Keratinocyte (primary cell): Measurements from ENCODE around the gene COL20A1. TPM values are rescaled to one million over a fixed set of nuclear protein-coding genes. Genes with fewer than 3 reads are reported as not detected.

Source experiments
- DNase-seq: peaks from one replicate; pipeline ENCODE4 v3.0.0-alpha.2; 2011; ENCODE audit warnings: low read depth, missing footprints, low spot score
- FAIRE-seq: peaks from 2 replicates; lab custom pipeline; 2011; peaks lifted over from hg19 to GRCh38; lab: Jason Lieb, UNC
- H2AFZ ChIP-seq: 2 replicates; pipeline ENCODE4 v1.6.0; 2012; ENCODE audit warnings: low read length, control low read depth, inconsistent platforms; ENCODE audit not compliant: control insufficient read depth
- H3K27ac ChIP-seq: 2 replicates; pipeline ENCODE4 v1.5.1; 2011; ENCODE audit warnings: low read length; ENCODE audit not compliant: control insufficient read depth, insufficient read depth
- H3K27me3 ChIP-seq: 3 replicates; pipeline ENCODE4 v1.6.0; 2011; ENCODE audit warnings: low read length; ENCODE audit not compliant: control insufficient read depth, insufficient read depth; ENCODE audit errors: extremely low read depth
- H3K36me3 ChIP-seq, 2 experiments: 2 replicates in 1 of 2; 3 replicates in 1 of 2; pipeline ENCODE4 v1.5.1; 2011; ENCODE audit warnings: low read length in 2 of 2, mild to moderate bottlenecking in 1 of 2; ENCODE audit not compliant: control insufficient read depth in 2 of 2, insufficient read depth in 2 of 2; ENCODE audit errors: extremely low read depth in 1 of 2
- H3K4me1 ChIP-seq: 3 replicates; pipeline ENCODE4 v1.5.1; 2011; ENCODE audit warnings: low read length; ENCODE audit not compliant: control insufficient read depth, insufficient read depth; ENCODE audit errors: extremely low read depth
- H3K4me2 ChIP-seq: 3 replicates; pipeline ENCODE4 v1.6.0; 2011; ENCODE audit warnings: low read depth, low read length; ENCODE audit not compliant: control insufficient read depth, insufficient read depth; ENCODE audit errors: extremely low read depth
- H3K4me3 ChIP-seq, 3 experiments: fragments of 200-600 bp in 1 of 3; sonication (generic) in 1 of 3; 2 replicates in 2 of 3; 3 replicates in 1 of 3; pipeline ENCODE4 v1.5.1; 2011 to 2016; ENCODE audit warnings: low read length in 3 of 3, mild to moderate bottlenecking in 3 of 3, control low read depth in 2 of 3, inconsistent platforms in 1 of 3, low read depth in 1 of 3, mixed read lengths in 1 of 3, mixed run types in 1 of 3, moderate library complexity in 1 of 3; ENCODE audit not compliant: control insufficient read depth in 2 of 3, insufficient read depth in 2 of 3; ENCODE audit errors: extremely low read depth in 1 of 3
- H3K79me2 ChIP-seq: 2 replicates; pipeline ENCODE4 v1.6.0; 2012; ENCODE audit warnings: low read length; ENCODE audit not compliant: control insufficient read depth, insufficient read depth
- H3K9ac ChIP-seq: 3 replicates; pipeline ENCODE4 v1.6.0; 2011; ENCODE audit warnings: low read length; ENCODE audit not compliant: control insufficient read depth, insufficient read depth; ENCODE audit errors: extremely low read depth
- H3K9me1 ChIP-seq: 3 replicates; pipeline ENCODE4 v1.6.0; 2011; ENCODE audit warnings: low read length; ENCODE audit not compliant: control insufficient read depth, insufficient read depth; ENCODE audit errors: extremely low read depth
- H3K9me3 ChIP-seq: 2 replicates; pipeline ENCODE4 v1.5.1; 2012; ENCODE audit warnings: low read depth, low read length; ENCODE audit not compliant: control insufficient read depth
- H4K20me1 ChIP-seq: 3 replicates; pipeline ENCODE4 v1.6.0; 2011; ENCODE audit warnings: low read length; ENCODE audit not compliant: control insufficient read depth, insufficient read depth; ENCODE audit errors: extremely low read depth
- EZH2 ChIP-seq: IDR thresholded peaks from one replicate; pipeline ENCODE4 v1.6.1; 2012; ENCODE audit warnings: inconsistent platforms, mild to moderate bottlenecking, low read length, moderate library complexity
- dilution Hi-C: fragments of 300-500 bp; cut with MboI; formaldehyde crosslinking; loops from one replicate; pipeline ENCODE4 v1.7.0; 2020; ENCODE audit warnings: low sequenced_read_pairs; ENCODE audit not compliant: extremely low pct_ligation_motif_present
- polyA plus RNA-seq, 5 experiments: library from polyadenylated mRNA; depleted of rRNA in 3 of 5; stranded (reverse) in 3 of 5; stranded (forward) in 1 of 5; unstranded in 1 of 5; fragments of >200 nt; gene quantifications; 1 replicate in 1 of 5; 2 replicates in 3 of 5; 3 replicates in 1 of 5; pipeline versions ENCODE4 v1.2.1 to v1.2.3, GENCODE V29; 2011 to 2012; ENCODE audit warnings: missing spikeins in 2 of 5, low read depth in 1 of 5, low replicate concordance in 1 of 5
- TF ChIP-seq, protein P1 (sequence below), 3 experiments: IDR thresholded peaks in 1 of 3; conservative IDR thresholded peaks in 1 of 3; optimal IDR thresholded peaks in 1 of 3; 2 replicates in 2 of 3; 3 replicates in 1 of 3; pipeline versions ENCODE3 to v1.5.1; 2011; ENCODE audit warnings: low read length in 3 of 3, mild to moderate bottlenecking in 3 of 3, moderate library complexity in 2 of 3, control low read depth in 1 of 3, inconsistent platforms in 1 of 3; ENCODE audit not compliant: insufficient read depth in 2 of 3; ENCODE audit errors: extremely low read depth in 1 of 3

The COL20A1 gene
- polyA plus RNA-seq, 1 donor (not counting 4 experiments of a cell fraction or from before 2014, with no cell fraction given) = not detected

DNA sequence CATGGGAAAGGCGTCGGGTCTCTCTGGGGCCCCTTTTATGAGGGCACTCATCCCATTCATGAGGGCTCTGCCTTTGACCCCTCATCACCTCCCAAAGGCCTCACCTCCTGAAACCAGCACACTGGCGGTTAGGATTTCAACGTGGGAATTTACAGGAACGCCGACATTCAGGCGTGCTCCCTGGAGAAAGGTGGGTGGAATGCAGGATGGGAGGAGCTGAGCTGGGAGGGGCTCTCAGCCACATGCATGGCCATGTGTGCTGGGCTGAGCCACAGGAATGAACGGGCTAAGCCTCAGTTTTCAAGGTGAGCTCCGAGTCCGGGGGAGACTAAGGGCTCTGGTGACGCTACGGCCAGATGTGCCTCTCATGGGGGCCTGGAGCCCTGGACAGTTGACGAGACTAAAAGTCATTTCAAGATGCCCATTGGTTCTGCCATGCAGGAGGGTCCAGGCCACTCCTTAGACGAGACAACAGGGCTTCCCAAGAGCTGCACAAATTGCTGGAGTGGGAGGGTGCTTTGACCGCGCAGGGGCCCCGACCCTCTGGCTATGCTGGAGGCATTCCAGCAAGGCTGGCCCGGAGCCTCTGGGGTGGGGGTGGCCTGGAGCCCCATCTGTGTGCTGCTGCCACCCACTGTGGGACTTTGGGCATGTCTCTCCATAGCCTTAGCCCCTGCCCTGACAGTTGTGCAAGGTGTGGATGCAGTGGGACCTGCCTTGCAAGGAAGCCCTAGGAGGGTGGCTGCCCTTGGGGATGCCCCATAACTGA lies 24.1 kb upstream of the COL20A1 start:
- H2AFZ ChIP-seq = no peak overlapping the region
- H3K79me2 ChIP-seq = peaks cover 12% of the 10 kb centered on the region
- no peaks in the 10 kb centered on the region for H3K9me3 ChIP-seq
- TF ChIP-seq EZH2 = no peak
- TF ChIP-seq, protein P1, sequence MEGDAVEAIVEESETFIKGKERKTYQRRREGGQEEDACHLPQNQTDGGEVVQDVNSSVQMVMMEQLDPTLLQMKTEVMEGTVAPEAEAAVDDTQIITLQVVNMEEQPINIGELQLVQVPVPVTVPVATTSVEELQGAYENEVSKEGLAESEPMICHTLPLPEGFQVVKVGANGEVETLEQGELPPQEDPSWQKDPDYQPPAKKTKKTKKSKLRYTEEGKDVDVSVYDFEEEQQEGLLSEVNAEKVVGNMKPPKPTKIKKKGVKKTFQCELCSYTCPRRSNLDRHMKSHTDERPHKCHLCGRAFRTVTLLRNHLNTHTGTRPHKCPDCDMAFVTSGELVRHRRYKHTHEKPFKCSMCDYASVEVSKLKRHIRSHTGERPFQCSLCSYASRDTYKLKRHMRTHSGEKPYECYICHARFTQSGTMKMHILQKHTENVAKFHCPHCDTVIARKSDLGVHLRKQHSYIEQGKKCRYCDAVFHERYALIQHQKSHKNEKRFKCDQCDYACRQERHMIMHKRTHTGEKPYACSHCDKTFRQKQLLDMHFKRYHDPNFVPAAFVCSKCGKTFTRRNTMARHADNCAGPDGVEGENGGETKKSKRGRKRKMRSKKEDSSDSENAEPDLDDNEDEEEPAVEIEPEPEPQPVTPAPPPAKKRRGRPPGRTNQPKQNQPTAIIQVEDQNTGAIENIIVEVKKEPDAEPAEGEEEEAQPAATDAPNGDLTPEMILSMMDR (optimal IDR thresholded peaks at IDR 0.05 in 1 of 3, IDR thresholded peaks at IDR 0.05 in 1 of 3, conservative IDR thresholded peaks at IDR 0.05 in 1 of 3; ENCODE audit: extremely low read depth in 1 of 3, insufficient read depth in 2 of 3, low read length in 3 of 3) = no peak
- dilution Hi-C loops = no loop called here
- no peaks in the 10 kb centered on the region for H3K36me3 ChIP-seq
- peaks cover 18% of the 10 kb centered on the region for H3K4me1 ChIP-seq
- H3K4me2 ChIP-seq = peak overlapping the region; percentile 52
- peaks cover 7% of the 10 kb centered on the region for H3K27me3 ChIP-seq
- no peak overlapping the region for H3K9ac ChIP-seq
- no peak overlapping the region for H3K27ac ChIP-seq
- H4K20me1 ChIP-seq = no peaks in the 10 kb centered on the region
- no peaks in the 10 kb centered on the region for H3K9me1 ChIP-seq
- peak; percentile 68 for FAIRE-seq
- H3K4me3 ChIP-seq = no peak overlapping the region
- DNase-seq = no peak

DNA sequence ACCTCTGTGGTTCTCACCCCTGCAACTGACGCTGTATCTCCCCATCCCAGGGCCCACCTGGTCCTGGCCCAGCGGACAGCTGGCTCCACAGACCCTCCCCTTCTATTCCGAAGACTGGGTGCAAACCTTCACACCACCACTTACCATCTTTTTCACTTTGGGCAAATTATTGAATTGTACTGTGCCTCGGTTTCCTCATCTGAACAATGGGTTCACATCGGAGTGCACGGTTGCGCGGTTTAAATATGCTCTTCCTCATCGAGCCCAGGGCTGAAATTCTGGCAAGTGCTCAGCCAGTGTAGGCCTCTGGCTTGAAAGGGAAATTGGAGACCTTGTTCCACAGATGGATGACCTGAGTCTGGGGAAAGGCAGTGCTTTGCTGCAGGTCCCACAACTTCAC lies 23.3 kb upstream of the COL20A1 start:
- Histone ChIP-seq H3K9me1 (peaks cover 2% of the 10 kb centered on the region), H3K9ac (no peak overlapping the region), H3K36me3 (peaks cover 0 to 2% of the 10 kb centered on the region in 2 experiments), H3K4me1 (peaks cover 21% of the 10 kb centered on the region), H3K27me3 (no peaks in the 10 kb centered on the region), H3K9me3 (no peaks in the 10 kb centered on the region), H2AFZ (no peak overlapping the region), H3K4me3 (no peak overlapping the region), H3K27ac (no peak overlapping the region), H4K20me1 (peaks cover 4% of the 10 kb centered on the region), H3K79me2 (peaks cover 20% of the 10 kb centered on the region), H3K4me2 (no peak overlapping the region)
- no peak for TF ChIP-seq EZH2
- TF ChIP-seq, protein P1 (optimal IDR thresholded peaks at IDR 0.05 in 1 of 3, IDR thresholded peaks at IDR 0.05 in 1 of 3, conservative IDR thresholded peaks at IDR 0.05 in 1 of 3; ENCODE audit: extremely low read depth in 1 of 3, insufficient read depth in 2 of 3, low read length in 3 of 3) = no peak
- dilution Hi-C loops = no loop called here
- DNase-seq = no peak
- no peak for FAIRE-seq
